Smooth muscle cell (in vitro differentiated cells): ENCODE data around the gene ORAI2. TPM values are rescaled to one million over a fixed set of nuclear protein-coding genes. Genes with fewer than 3 reads are reported as not detected.

ENCODE experiments used
- DNase-seq: peaks from one replicate; lab custom pipeline; 2025; ENCODE audit not compliant: unreplicated experiment; lab: John Stamatoyannopoulos, UW
- H2AFZ ChIP-seq: fragments of 200-600 bp; sonication (generic); 2 replicates; pipeline ENCODE4 v1.6.0; 2016; ENCODE audit warnings: antibody characterized with exemption, low read depth, mild to moderate bottlenecking
- H3F3A ChIP-seq: fragments of 200-600 bp; sonication (generic); 2 replicates; pipeline ENCODE4 v1.6.0; 2017; ENCODE audit warnings: antibody characterized with exemption, low read depth
- H3K27ac ChIP-seq: fragments of 200-600 bp; sonication (generic); 2 replicates; pipeline ENCODE4 v1.5.1; 2016; ENCODE audit warnings: low read depth, mild to moderate bottlenecking
- H3K27me3 ChIP-seq: fragments of 200-600 bp; sonication (generic); 2 replicates; pipeline ENCODE4 v1.6.1; 2016; ENCODE audit warnings: low read depth, mild to moderate bottlenecking
- H3K36me3 ChIP-seq: fragments of 200-600 bp; sonication (generic); 2 replicates; pipeline ENCODE4 v1.5.1; 2016; ENCODE audit warnings: low read depth
- H3K4me1 ChIP-seq: fragments of 200-600 bp; sonication (generic); 2 replicates; pipeline ENCODE4 v1.5.1; 2016; ENCODE audit warnings: low read depth
- H3K4me2 ChIP-seq: fragments of 200-600 bp; sonication (generic); 2 replicates; pipeline ENCODE4 v1.6.0; 2016; ENCODE audit warnings: mild to moderate bottlenecking
- H3K4me3 ChIP-seq: fragments of 200-600 bp; sonication (generic); 2 replicates; pipeline ENCODE4 v1.5.1; 2016; ENCODE audit warnings: mild to moderate bottlenecking
- H3K79me2 ChIP-seq: fragments of 200-600 bp; sonication (generic); 2 replicates; pipeline ENCODE4 v1.6.0; 2016; ENCODE audit warnings: low read depth, mild to moderate bottlenecking
- H3K9ac ChIP-seq: fragments of 200-600 bp; sonication (generic); 2 replicates; pipeline ENCODE4 v1.6.0; 2016; ENCODE audit warnings: low read depth
- H3K9me3 ChIP-seq: fragments of 200-600 bp; sonication (generic); replicated peaks from 2 replicates; pipeline ENCODE4 v1.5.1; 2016; ENCODE audit warnings: low read depth
- H4K20me1 ChIP-seq: fragments of 200-600 bp; sonication (generic); 2 replicates; pipeline ENCODE4 v1.6.0; 2016; ENCODE audit warnings: low read depth
- CTCF ChIP-seq: fragments of 200-600 bp; sonication (generic); IDR thresholded peaks from 2 replicates; pipeline ENCODE4 v1.5.1; 2017; ENCODE audit warnings: borderline replicate concordance, mild to moderate bottlenecking, antibody characterized with exemption; ENCODE audit not compliant: insufficient read depth, poor library complexity, severe bottlenecking
- WGBS: methylation state at CpG from one replicate; pipeline ENCODE4 v1.1.7; 2016; ENCODE audit warnings: low lambda C conversion rate; 5-methylcytosine and 5-hydroxymethylcytosine counted together
- polyA plus RNA-seq: library from polyadenylated mRNA; unstranded; fragments of >200 nt; fragmentation: Nextera tagmentation; extraction: Ambion mirVana; gene quantifications from 2 replicates; pipeline ENCODE4 v1.2.1, GENCODE V29; 2016
- total RNA-seq: library from RNA; depleted of rRNA; stranded (reverse); fragments of >200 nt; gene quantifications from 2 replicates; pipeline ENCODE4 v1.2.3, GENCODE V29; 2014

Gene ORAI2
- total and polyA plus RNA-seq, 2 experiments from 2014 or later: 43.0 to 69.8 TPM

GRCh38 chr7:102410918-102411317, 22.5 kb upstream of the ORAI2 start:
- H3K4me3 ChIP-seq: no peak overlapping the region
- no peak overlapping the region for H3K27ac ChIP-seq
- no peak for DNase-seq
- H3K27me3 ChIP-seq: no peaks in the 10 kb centered on the region
- WGBS: 96% methylated on average over 5 of the region's 5 CpGs
- no peaks in the 10 kb centered on the region for H3F3A ChIP-seq
- no peaks in the 10 kb centered on the region for H3K4me1 ChIP-seq
- peaks cover 26% of the 10 kb centered on the region for H3K36me3 ChIP-seq
- no peak overlapping the region for H2AFZ ChIP-seq
- H4K20me1 ChIP-seq: peaks cover 51% of the 10 kb centered on the region
- no peak overlapping the region for H3K4me2 ChIP-seq
- peaks cover 37% of the 10 kb centered on the region for H3K79me2 ChIP-seq
- H3K9me3 ChIP-seq: no peaks in the 10 kb centered on the region
- H3K9ac ChIP-seq: no peak overlapping the region
- TF ChIP-seq CTCF: no peak

- Histone ChIP-seq H3K36me3 (peaks cover 22% of the 10 kb centered on the region), H3K4me3 (no peak overlapping the region), H3K27ac (no peak overlapping the region), H3K27me3 (no peaks in the 10 kb centered on the region), H3F3A (no peaks in the 10 kb centered on the region), H3K4me1 (no peaks in the 10 kb centered on the region), H3K4me2 (no peak overlapping the region), H4K20me1 (peaks cover 62% of the 10 kb centered on the region), H3K79me2 (peaks cover 33% of the 10 kb centered on the region), H3K9ac (no peak overlapping the region), H3K9me3 (no peaks in the 10 kb centered on the region), H2AFZ (no peak overlapping the region)
- peak; percentile 31 for TF ChIP-seq CTCF
- WGBS: 88% methylated on average over 6 of the region's 6 CpGs
- DNase-seq: no peak
Observed at GRCh38 chr7:102412548-102412947, 20.8 kb upstream of the ORAI2 start.

- no peaks in the 10 kb centered on the region for H3K9me3 ChIP-seq
- H3K79me2 ChIP-seq: peaks cover 31% of the 10 kb centered on the region
- WGBS: 99% methylated on average over 4 of the region's 5 CpGs
Observed at GRCh38 chr7:102413091-102413490, 20.3 kb upstream of the ORAI2 start.

More at GRCh38 chr7:102413091-102413490, 20.3 kb upstream of the ORAI2 start:
- peaks cover 66% of the 10 kb centered on the region for H4K20me1 ChIP-seq
- no peaks in the 10 kb centered on the region for H3K27me3 ChIP-seq
- no peak overlapping the region for H2AFZ ChIP-seq
- no peaks in the 10 kb centered on the region for H3K4me1 ChIP-seq
- no peak overlapping the region for H3K9ac ChIP-seq
- H3K27ac ChIP-seq: no peak overlapping the region
- H3K4me3 ChIP-seq: no peak overlapping the region
- DNase-seq: no peak
- no peak for TF ChIP-seq CTCF
- H3F3A ChIP-seq: no peaks in the 10 kb centered on the region
- H3K4me2 ChIP-seq: no peak overlapping the region
- peaks cover 20% of the 10 kb centered on the region for H3K36me3 ChIP-seq
